ENCODE data around the gene CCDC51.

CCDC51 gene

DNA sequence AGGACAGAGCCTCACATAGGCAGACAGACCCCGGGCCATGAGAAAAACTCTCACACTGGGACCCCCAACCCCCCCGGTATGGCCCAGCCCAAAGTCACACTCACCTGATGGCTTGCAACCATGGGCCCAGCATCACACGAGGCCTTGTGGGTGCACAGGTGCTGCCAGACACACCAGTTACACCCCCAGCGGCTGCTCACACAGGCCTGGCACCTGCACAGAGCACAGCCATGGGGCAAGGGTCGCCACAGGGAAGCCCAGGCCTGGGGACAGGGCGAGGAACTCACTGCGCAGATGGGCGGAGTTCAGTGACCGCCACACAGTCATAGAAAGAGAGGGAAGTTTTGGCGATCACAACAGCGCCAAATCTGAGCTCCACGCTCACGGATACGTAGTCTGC, 19.4 kb downstream of the CCDC51 start:
- DNase-seq (ENCODE audit: low read depth in 2 of 2), result no peak

DNA sequence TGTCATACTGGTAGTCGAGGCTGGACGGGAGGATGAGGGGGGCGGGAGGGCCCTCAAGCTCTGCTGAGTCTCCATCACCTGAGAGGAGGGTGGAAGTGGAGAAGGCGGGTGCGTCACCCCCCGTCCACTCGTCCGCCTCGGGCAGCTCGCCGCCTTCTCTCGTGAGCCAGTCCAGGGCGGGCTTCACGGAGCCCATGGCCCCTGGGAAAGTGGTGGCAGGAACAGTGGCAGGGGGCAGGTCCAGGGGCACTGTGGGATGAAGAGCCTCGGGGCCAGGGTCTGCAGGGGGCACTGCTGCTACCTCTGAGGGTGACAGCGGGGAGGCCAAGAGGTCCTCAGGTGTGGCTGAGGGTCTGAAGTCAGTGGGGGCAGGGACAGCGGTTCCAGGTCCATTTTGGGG, 20.3 kb downstream of the CCDC51 start:
- no peak for DNase-seq (ENCODE audit: low read depth in 2 of 2)

DNA sequence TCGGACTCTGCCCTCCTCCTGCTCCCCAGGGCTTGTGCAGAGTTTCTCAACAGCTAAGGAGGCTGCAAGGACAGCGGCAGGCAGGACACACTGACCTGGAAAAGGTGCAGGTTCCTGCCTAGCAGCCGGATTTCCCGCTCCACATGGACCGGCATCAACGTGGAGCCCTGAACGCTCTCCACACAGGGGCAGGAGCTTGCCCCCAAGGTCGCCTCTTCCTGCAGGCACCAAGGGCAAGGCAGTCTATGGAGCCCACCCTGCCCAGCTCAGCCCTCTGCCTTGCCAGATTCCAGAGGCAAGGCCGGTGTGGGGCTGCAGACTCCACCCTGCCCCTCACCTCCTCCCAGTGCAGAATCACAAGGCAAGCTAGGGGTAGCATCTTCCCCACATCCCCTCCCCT, 20.8 kb downstream of the CCDC51 start:
- DNase-seq (ENCODE audit: low read depth in 2 of 2), result no peak

DNA sequence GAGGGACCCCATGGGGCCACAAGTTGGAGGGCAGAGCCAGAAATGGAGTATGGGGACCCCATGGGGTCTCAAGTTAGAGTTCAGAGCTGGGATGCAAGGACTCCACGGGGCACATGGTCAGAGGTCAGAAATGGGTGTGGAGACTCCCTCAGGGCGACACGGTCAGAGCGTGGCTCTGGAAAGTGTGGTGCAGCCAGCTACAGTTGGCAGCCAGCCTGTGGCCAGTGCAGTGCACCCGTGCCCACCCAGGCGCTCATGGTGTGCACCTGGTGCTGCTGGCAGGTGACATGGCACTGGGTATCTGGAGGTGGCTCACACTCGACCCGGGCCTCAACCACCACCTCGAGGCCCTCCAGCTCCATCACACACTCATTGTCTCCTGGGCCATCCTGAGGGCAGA, 21.3 kb downstream of the CCDC51 start:
- DNase-seq (ENCODE audit: low read depth in 2 of 2), result no peak

DNA sequence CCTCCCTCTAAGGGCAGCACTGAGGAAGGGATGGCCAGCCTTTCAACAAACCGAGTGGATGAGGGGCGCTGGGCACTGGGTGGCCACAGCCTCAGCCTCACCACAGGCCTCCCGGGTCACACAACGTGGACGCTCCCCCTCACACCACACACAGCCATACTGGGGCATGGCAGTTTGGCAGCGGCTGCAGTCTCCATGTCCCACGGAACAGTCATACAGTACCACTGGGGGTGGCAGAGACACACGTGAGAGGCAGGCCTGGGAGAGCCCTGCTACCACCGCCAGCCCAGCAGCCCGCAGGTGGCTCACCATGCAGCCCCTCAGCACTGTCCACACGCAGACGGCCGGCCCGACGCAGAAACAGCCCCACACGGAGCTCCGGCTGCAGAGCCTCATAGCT, 21.8 kb downstream of the CCDC51 start:
- no peak for DNase-seq (ENCODE audit: low read depth in 2 of 2)

DNA sequence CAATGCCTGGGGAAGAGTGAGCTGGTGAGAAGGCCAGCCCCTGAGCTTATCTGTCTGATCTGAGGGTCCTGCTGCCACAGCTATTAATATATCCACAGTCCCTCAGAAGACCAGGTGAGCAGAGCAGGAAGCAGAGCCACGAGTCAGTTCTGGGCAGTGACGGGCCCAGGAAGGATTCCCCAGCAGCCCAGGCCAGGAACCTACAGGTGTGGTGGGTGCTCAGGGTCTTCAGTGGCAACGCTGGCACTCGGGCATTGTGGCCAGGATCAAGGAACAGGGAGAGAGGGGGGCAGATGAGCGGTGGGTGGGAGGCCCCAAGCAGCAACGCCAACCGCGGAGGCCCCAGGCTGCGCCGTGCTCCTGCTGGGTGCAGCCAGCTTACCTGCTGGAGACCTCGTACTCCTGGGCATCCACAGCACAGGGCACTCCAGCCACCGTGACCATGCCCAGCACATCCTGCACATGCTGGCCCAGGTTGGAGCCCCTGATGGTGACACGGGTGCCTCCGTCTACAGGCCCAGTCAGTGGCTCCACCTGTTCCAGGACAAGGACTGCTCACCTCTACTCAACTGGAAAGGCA, 22.3 kb downstream of the CCDC51 start:
- DNase-seq (ENCODE audit: low read depth in 2 of 2), result no peak

DNA sequence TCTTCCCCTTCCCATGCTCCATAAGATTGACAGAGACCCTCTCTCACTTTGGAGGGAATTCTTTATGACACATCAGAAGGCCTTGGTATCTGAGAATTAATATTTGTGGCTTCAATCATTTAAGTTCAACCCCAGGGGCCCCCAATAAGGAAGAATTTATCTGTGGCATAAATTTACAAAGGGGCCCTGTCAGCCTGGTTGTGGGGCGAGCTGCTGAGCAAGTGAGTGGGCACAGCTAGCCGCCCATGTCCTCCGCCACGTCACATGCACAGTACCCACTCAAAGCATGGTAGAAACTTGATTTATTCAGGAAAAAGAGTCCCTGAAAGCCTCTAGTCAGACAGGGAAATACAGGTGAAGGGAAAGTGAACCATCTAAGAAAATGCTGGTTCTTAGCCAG, 23.4 kb downstream of the CCDC51 start:
- DNase-seq (ENCODE audit: low read depth in 2 of 2), result no peak

DNA sequence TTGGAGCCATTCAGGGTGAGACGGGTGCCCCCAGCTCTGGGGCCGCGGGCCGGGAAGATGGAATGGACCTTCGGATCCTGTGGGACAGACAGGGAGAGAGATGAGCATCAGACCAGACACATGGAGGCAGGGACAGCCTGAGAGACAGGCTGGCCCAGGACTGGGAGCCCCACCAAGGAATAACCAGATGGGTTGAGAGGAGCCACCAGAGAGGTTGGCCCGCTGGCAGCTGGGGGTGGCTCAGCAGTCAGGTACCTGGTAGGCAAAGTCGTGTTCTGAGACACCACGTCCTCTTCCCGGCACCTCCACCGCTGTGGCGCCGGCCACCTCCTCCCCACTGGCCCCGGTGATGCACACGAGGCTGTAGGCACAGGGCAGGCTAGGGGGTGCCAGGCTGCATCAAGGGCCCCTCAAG, 23.8 kb downstream of the CCDC51 start:
- DNase-seq (ENCODE audit: low read depth in 2 of 2), result no peak

DNA sequence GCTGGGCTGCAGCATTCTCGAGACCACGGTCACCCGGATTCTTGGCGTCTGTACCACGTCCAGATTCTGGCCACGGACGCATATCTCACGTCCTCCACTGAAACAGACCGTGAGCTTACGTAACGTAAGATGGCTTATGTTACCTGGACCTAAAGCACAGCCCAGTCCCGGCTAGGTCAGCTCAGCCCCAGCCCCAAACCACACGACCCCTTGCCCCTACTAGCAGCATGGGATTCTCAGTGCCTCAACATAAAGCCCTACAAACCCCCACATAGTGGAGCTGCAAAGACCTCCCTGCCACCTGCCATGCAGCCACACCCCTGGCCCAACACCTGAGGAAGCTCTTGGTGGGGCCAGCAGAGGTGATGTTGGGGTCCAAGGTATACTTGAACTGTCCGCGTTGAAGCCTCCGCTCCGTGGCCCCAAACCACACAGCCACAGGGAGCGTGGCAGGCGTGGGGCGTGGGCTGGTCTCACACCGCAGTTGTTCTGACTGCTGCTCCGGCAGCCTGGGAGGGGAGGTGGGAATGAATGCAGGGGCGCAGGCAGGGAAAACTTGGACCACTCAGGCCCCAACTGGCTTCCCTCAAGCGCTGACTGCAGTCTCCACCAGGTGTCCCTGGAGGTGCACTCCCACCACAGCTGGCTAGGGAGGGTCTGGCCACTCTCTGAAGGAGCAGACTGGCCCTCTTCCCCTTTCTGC, 24.5 kb downstream of the CCDC51 start:
- no peak for DNase-seq (ENCODE audit: low read depth in 2 of 2)

DNA sequence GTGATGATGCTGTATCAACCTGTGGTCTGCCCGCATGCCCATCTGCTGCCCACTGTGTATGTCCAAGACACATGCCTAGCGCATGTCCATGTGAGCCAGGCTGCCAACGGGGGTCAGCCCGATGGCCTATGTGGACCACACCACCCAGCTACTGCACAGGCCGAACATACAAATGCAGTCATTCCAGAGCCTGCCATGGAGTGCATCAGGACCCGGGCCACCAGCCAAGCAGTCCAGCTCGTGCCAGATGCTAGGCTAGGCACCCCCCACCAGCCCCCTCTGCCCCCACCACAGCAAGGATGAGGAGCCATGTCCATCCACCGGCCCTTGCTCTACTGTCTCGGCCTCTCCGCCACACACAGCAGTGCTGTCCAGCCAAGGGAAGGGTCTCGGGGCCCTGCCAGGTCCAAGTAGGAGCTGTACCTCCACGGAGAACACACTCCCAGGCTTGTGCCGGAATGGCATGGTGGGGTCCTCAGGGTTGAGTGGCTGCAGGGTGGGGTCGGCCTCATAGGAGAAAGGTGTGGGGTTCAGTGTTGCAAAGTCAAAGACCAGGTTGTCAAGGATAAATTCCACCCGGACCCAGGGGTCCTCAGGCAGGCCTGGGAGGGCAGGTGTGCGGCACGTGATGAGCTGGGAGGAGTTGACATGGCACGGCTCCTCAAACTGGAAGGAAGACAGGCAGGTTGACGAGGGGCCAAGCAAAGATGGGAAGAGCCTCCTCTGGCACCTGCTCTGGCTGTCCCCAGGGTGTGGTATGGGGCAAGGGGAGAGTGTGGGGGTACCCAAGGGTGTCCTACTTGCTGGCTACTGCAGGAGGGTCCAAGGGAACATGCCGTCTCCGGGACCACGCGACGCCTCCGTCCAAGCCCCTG, 25.3 kb downstream of the CCDC51 start:
- no peak for DNase-seq (ENCODE audit: low read depth in 2 of 2)

DNA sequence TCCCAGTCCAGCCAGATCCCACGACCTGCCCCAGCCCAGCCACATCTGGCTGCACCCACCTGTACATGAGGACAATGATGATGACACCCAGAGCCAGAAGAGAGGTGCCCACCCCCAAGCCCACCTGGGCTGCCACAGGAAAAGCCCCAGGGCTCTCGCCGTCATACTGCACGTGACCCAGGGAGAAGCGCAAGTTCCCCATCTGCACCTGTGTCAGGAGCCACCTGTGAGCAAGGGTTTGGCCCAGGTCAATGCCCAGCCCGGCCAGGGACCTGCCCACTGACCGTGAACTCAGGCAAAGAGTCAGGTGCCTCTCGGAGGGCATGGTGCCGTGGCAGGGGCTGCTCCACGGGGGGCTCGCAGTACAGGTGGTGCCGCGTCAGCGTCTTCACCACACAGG, 26.3 kb downstream of the CCDC51 start:
- no peak for DNase-seq (ENCODE audit: low read depth in 2 of 2)

DNA sequence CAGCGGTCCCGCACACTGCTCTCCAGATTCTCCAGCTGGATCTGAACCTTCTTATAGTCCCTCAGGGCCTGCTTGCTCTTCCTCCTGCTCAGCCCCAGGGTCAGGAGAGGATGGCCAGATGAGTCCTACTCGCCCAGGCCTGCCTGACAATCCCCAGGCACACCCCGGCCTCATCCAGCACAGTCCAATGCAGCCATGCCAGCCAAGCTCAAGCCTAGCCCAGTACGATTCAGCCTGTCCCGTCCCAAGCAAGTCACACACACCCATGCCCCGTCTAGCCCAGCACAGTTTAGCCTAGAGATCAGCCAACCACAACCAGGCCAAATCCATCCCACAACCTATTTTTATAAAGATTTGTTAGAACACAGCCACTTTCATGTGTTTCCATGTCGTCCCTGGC, 26.8 kb downstream of the CCDC51 start:
- DNase-seq (ENCODE audit: low read depth in 2 of 2), result no peak

DNA sequence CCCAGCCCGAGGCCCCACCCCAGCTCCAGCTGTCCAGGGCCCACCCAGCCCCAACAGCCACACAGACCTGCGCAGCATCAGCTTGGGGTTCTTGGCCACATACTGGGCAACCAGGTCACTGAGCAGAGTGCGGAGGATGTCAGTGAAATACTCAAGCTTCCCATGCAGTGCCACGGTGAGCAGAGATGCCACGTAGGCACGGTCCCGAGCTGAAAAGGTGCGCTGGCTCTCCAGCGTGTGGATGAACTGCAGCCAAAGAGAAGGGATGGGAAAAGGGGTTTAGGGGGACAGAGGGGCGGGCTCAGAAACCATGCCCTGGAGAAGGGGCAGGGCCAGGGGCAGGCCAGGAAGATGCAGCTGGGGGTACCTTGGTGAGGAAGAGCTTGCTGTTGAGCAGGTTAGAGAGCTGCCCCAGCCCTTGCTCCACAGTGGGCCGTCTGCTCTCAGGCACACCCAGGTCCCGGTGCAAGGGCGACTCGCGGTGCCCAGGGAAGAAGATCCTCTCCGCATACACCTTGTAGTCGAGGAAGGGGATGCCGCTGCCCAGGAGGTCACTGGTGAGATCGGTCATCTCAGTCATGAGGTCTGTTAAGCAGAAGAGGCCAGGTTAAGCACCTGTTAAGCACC, 27.4 kb downstream of the CCDC51 start:
- DNase-seq (ENCODE audit: low read depth in 2 of 2), result no peak

DNA sequence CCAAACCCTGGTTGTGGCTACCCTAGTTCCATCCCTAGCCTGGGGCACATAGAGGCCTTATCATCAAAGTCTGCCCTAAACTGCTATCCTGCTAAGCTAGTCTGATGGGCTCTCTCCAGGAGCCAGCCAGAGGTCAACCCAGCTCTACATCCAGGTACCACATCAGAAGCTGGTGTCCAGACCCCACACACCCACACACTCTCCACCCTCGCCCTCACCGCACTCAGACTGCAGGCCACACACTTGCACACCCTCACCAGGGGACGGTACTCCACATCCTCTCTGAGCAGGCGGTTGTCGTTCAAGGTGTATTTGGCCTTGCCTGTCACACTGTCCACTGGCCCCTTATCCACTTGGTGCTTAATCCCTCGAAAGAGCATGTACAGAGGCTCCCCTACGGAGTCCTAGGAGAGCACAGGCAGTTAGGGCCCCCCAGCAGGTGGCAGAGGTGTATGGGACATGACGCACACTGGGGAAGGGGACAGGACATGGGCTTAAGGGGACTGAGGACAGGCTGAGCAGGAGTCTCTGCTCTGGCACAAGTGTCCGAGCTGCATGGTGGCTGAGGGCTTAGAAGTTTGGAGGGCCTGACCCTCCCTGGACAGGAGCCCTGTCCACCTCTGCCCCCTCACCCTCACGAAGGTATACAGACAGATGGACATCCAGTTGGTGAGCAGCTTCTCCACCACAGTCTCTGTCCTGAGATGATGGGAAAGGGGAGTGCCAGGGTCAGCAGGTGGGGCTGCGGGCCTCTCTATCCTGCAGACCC, 28.1 kb downstream of the CCDC51 start:
- DNase-seq (ENCODE audit: low read depth in 2 of 2), result no peak

DNA sequence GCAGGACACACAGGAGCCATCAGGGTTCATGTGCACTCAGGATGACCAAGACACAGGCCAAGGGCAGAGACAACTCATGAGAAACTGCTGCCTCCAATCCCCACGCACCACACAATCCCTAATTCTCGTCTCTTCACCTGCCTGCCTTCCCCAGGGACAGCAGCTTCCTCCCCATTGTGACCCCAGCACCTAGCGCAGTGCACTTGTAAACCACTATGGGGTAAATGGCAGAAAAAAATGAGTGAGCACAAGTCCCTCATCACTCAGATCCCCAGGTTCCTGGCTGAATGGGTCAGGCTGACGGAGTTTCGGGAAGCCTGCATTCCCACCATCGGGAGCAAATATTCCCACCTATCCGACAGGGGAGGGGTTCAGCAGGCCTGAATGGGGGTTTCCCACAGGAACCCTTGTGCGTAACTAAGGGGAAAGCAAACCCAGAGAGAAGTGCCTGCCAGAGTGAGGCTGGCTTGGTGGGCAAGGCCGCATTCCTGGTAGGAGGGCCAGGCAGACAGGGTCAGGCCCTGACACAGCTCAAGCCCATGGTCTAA, 28.8 kb downstream of the CCDC51 start:
- no peak for DNase-seq (ENCODE audit: low read depth in 2 of 2)

DNA sequence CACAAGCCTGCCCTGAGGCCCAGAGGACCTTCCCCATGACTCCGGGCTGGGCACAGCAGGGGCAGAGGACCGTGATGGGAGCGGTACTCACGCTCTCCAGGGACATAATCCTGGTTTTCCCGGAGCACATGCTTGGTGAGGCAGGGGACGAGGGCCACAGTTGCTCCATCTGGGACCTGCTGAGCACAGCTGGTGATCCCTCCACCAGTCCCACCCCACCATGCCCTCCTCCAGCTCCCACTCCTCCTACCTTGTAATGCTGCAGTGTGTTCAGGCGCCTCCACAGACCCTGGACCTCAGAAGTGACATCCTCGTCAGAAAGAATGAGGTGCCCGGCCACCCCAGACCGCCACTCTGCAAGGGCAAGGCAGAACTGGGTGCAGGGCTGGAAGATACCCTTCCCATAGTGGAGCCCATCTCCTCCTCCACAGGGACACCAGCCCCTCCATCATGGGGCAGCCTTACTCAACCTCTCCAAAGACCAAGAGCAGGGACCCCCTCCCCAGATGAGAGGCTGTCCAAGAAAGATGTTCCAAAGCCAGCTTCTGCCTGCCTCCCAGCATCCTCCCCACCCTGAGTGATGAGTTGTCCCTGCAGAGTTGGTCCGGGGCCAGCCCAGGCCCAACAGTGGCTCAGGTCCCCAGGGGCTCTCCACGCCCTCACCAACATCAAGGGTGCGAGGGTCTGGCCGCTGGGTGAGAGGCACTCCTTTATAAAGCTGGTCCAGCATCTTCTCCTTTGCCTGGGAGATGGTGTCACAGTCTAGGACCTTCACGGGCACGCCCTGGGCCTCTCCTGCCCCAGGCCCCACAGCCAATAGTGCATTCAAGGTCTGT, 29.5 kb downstream of the CCDC51 start:
- DNase-seq (ENCODE audit: low read depth in 2 of 2), result no peak

DNA sequence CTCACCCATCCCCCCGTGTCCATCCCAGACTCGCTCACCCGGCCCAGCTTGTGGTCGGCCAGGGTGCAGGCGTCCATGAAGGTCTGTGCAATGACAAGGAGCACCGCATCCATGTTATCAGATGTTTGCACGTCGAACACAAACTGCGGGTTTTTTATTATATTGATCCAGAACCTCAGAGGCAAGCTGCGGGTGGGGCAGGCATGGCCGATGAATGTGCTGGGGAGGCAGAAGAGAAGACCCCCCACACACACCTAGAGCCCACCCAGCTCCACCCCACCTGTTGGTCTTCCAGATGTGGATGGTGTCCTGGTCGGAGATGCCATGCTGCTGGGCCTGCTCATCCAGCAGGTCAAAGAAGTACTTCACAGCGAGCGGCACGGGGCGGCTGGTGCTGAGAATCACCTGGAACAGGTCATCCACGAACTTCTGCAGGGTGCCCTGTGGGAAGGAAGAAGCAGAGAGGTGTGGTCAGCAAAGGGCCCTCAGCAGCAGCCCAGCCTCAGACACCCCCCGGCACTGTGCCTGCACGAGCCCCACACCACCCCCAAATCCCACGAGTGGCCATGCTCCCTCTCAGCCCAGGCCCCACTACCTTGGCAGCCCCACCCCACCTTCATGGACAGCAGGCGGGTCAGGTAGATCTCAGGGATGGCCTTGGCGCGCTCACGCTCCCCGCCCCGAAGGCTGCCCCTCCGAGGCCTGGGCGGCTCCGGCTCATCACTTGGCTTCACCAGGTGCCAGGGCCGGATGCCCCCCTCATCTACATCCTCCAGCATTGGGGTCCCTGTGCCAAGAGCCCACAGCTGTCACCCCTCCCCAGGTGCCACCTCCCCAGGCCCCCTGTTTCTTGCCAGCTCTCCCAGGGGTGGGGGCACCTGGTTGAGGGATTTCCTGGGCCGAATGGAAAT, 30.4 kb downstream of the CCDC51 start:
- DNase-seq (ENCODE audit: low read depth in 2 of 2), result no peak

DNA sequence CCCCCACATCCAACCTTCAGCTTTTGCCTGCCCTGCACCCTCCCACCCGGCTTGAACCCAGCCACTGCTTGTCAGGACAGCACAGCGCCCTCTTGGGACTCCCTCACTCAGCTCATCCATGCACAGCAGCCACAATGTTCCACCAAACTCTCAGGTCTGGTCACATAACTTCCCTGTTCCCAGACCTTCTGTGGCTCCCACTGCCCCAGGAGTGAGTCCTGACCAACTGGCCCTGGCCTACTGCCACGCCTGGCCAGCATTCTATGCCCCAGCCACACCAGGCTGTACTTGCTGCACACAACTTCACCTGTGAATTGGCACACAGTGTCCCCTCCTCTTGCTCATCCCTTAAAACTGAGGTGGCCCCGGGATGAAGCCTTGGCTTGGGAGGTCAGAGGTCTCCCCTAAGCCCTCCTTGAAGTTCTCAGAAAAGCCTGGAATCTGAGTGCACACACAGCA, 31.1 kb downstream of the CCDC51 start:
- DNase-seq (ENCODE audit: low read depth in 2 of 2), result no peak

DNA sequence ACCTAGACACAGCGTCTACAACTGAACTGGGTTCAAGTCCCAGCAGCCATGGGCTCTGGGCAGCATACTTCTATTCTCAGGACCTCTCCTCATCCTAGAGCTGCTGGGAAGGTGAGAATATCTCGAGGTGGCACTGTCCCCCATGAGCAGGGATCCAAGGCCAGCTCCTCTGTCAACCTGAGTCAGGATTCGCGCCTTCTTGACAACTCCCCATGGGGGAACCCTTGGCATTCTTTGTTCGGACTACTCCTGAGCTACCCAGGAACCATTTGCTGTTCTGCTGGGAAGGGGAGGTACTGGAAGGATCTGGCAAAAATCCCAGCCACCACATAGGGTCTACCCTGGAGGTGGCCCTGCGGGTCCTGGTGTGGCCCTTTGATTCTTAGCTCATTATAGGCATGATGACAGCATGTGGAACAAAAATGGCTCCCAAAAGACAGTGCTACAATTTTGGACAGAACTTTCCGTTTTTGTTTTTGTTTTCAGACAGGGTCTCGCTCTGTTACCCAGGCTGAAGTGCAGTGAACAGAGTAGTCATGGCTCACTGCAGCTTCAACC, 32.3 kb downstream of the CCDC51 start:
- no peak for DNase-seq (ENCODE audit: low read depth in 2 of 2)
